H1 (cell line): Measurements from ENCODE around the gene IFNA2. TPM values are rescaled to one million over a fixed set of nuclear protein-coding genes. Genes with fewer than 3 reads are reported as not detected.

ENCODE experiments used
- ATF3 ChIP-seq: IDR thresholded peaks from 2 replicates; pipeline ENCODE4 v1.6.1; 2011; ENCODE audit warnings: low read depth, mild to moderate bottlenecking, low read length; ENCODE audit not compliant: insufficient read depth
- polyA plus RNA-seq, 7 experiments: library from polyadenylated mRNA; depleted of rRNA in 3 of 7; stranded (reverse) in 5 of 7; unstranded in 2 of 7; fragments of >200 nt in 5 of 7; fragments of 200-250 nt in 2 of 7; gene quantifications; 1 replicate in 5 of 7; 2 replicates in 1 of 7; 4 replicates in 1 of 7; pipeline versions ENCODE4 v1.2.1 to v1.2.3, GENCODE V29; 2011 to 2013; ENCODE audit warnings: missing spikeins in 2 of 7, mixed read lengths in 2 of 7
- total RNA-seq: library from RNA; stranded (reverse); fragmentation: NEBNext Ultra II Directional; extraction: Animal tissue kit (Norgen Biotek cat#: 25700); gene quantifications from 2 replicates; pipeline ENCODE4 v1.2.1, GENCODE V29; 2021

Gene IFNA2
- total and polyA plus RNA-seq, 2 of the 8 experiments (the other 6 are each of a cell fraction or from before 2014, with no cell fraction given), result not detected

- TF ChIP-seq ATF3, result no peak
Measured at GRCh38 chr9:21350787-21351186, 34.4 kb downstream of the IFNA2 start, which contains the start of gene IFNA6 (continued).
